Panc1 (cell line): ENCODE measurements around the gene ZNF653. TPM values are rescaled to one million over a fixed set of nuclear protein-coding genes. Genes with fewer than 3 reads are reported as not detected.
"Not testable (repeated sequence)": the region's sequence is repeated elsewhere in the genome, so short reads cannot be mapped to it uniquely, and the experiment has no call there.

ENCODE experiments used
- ATAC-seq: fragments of 200-7000 bp; cut with Tn5 transposase; 2 replicates; pipeline ENCODE4 v1.9.1; 2020; ENCODE audit warnings: mild to moderate bottlenecking, moderate library complexity
- BruUV-seq: library from RNA; stranded (reverse); fragments of 400-500 nt; replicated peaks from 2 replicates; lab custom pipeline; 2021; lab: Mats Ljungman, UMichigan
- CTCF ChIA-PET: fragments of 300-600 bp; sonication (Branson Sonifier 250); formaldehyde crosslinking; loops from one replicate; lab custom pipeline; 2022; ENCODE audit warnings: antibody characterized with exemption; lab: Charles Lee
- POLR2A ChIA-PET: fragments of 300-600 bp; sonication (Branson Sonifier 250); formaldehyde crosslinking; loops from one replicate; lab custom pipeline; 2022; ENCODE audit warnings: antibody characterized with exemption; lab: Charles Lee
- DNase-seq: peaks from one replicate; pipeline ENCODE4 v3.0.0-alpha.2; 2010; ENCODE audit warnings: low read depth, low spot score
- H3K27ac ChIP-seq: 2 replicates; pipeline ENCODE4 v1.5.1; 2011; ENCODE audit warnings: mild to moderate bottlenecking, low read length, inconsistent platforms
- H3K27me3 ChIP-seq: fragments of 200-500 bp; sonication (Bioruptor generic); 2 replicates; pipeline ENCODE4 v1.6.0; 2014; ENCODE audit warnings: low read length, inconsistent platforms; ENCODE audit not compliant: control insufficient read depth, insufficient read depth
- H3K36me3 ChIP-seq: fragments of 200-500 bp; sonication (Bioruptor generic); 2 replicates; pipeline ENCODE4 v1.5.1; 2014; ENCODE audit warnings: inconsistent platforms, mild to moderate bottlenecking, low read length, moderate library complexity; ENCODE audit not compliant: control insufficient read depth, insufficient read depth
- H3K4me1 ChIP-seq: 2 replicates; pipeline ENCODE4 v1.5.1; 2011; ENCODE audit warnings: inconsistent platforms, mild to moderate bottlenecking, low read length, moderate library complexity; ENCODE audit not compliant: control insufficient read depth, insufficient read depth
- H3K4me3 ChIP-seq, 2 experiments: 2 replicates each; pipeline ENCODE4 v1.5.1; 2011 to 2012; ENCODE audit warnings: low read depth in 2 of 2, low read length in 2 of 2, mild to moderate bottlenecking in 2 of 2, inconsistent platforms in 1 of 2, moderate library complexity in 1 of 2
- H3K9me3 ChIP-seq: fragments of 200-500 bp; sonication (Bioruptor generic); 2 replicates; pipeline ENCODE4 v1.5.1; 2014; ENCODE audit warnings: low read depth, mild to moderate bottlenecking, inconsistent platforms, low read length, moderate library complexity; ENCODE audit not compliant: control insufficient read depth, insufficient read depth
- CTCF ChIP-seq: fragments of 450-650 bp; IDR thresholded peaks from 2 replicates; pipeline ENCODE4 v1.5.1; 2017; ENCODE audit warnings: mild to moderate bottlenecking
- POLR2AphosphoS5 ChIP-seq: IDR thresholded peaks from 2 replicates; pipeline ENCODE4 v1.6.1; 2012; ENCODE audit warnings: mild to moderate bottlenecking, low read depth, low read length, moderate library complexity
- REST ChIP-seq, 2 experiments: IDR thresholded peaks; 2 replicates each; pipeline ENCODE4 v1.6.1; 2011 to 2012; ENCODE audit warnings: low read depth in 2 of 2, control low read depth in 1 of 2, low read length in 1 of 2, mild to moderate bottlenecking in 1 of 2, moderate library complexity in 1 of 2; ENCODE audit not compliant: insufficient read depth in 1 of 2
- SIN3A ChIP-seq: IDR thresholded peaks from 2 replicates; pipeline ENCODE4 v1.6.1; 2012; ENCODE audit warnings: low read depth, mild to moderate bottlenecking, low read length, moderate library complexity, borderline replicate concordance; ENCODE audit not compliant: insufficient read depth
- TCF7L2 ChIP-seq: IDR thresholded peaks from 2 replicates; pipeline ENCODE4 v1.6.1; 2011; ENCODE audit warnings: mild to moderate bottlenecking, low read depth, low read length, inconsistent platforms
- in situ Hi-C: cut with HindIII; loops from 2 replicates; pipeline ENCODE4 v1.10.0; 2016; ENCODE audit warnings: low sequenced_read_pairs, low pct_unique_long_range_greater_than_20kb
- intact Hi-C: fragments of 100-400 bp; cut with micrococcal nuclease; formaldehyde crosslinking; loops from one replicate; pipeline ENCODE4 v1.10.0; 2022; ENCODE audit not compliant: unreplicated experiment
- total RNA-seq: library from RNA; stranded (reverse); gene quantifications from one replicate; pipeline ENCODE4 v1.2.1, GENCODE V29; 2021; ENCODE audit not compliant: unreplicated experiment

The ZNF653 gene
- total RNA-seq, 1 experiment from 2014 or later = 10.4 TPM

- DNase-seq = peak; percentile 97
- Histone ChIP-seq H3K36me3 (no peaks in the 10 kb centered on the region; the same call in 1 of the 2 replicates), H3K4me3 (peak within 1 kb of the TSS; percentile 89 to 91), H3K27me3 (no peaks in the 10 kb centered on the region), H3K27ac (peak within 1 kb of the TSS; percentile 87), H3K4me1 (peaks cover 9% of the 10 kb centered on the region), H3K9me3 (no peaks in the 10 kb centered on the region)
- in situ Hi-C loops = no loop called here
- ATAC-seq = peak; percentile 98
- CTCF ChIA-PET = interaction anchor here (0.6 to 0.9 kb wide), 3 partner anchors 17 to 210 kb away, joined by 3 to 11 read pairs (median 6); no protein-coding TSS in a partner anchor
- TF ChIP-seq SIN3A = 0 out of 2 replicates have a peak, but pooled peaks have one; percentile 62
- no peak for TF ChIP-seq REST (IDR thresholded peaks at IDR 0.05; ENCODE audit: insufficient read depth in 1 of 2, low read depth in 2 of 2, low read length in 1 of 2)
- TF ChIP-seq POLR2AphosphoS5 = peak; percentile 83
- TF ChIP-seq CTCF = peak; percentile 87
- TF ChIP-seq TCF7L2 = 0 out of 2 replicates have a peak, but pooled peaks have one; percentile 28
- POLR2A ChIA-PET = interaction anchor here (0.5 to 0.6 kb wide), 2 partner anchors 30 to 222 kb away, joined by 4 to 5 read pairs; no protein-coding TSS in a partner anchor
- no TSS peak for BruUV-seq
- intact Hi-C loops = no loop called here
Observed at GRCh38 chr19:11435057-11435832, 70.4 kb downstream of the ZNF653 start, which contains the start of the genes ODAD3 and PRKCSH. ODAD3 (minus strand) TSS chr19:11435121; CDS start chr19:11435016, 105 bp downstream. PRKCSH (plus strand) TSS chr19:11435635; CDS start chr19:11436118, 483 bp downstream.

- Histone ChIP-seq H3K4me1 (peaks cover 9% of the 10 kb centered on the region), H3K9me3 (no peaks in the 10 kb centered on the region), H3K36me3 (no peaks in the 10 kb centered on the region; the same call in 1 of the 2 replicates), H3K27ac (peak overlapping the region; percentile 82), H3K4me3 (peak overlapping the region; percentile 89 to 91), H3K27me3 (no peaks in the 10 kb centered on the region)
- ChIA-PET POLR2A (interaction anchor here (0.5 kb wide), 1 partner anchor 29 kb away, joined by 4 read pairs; no protein-coding TSS in a partner anchor), CTCF (interaction anchor here (0.9 kb wide), 1 partner anchor 18 kb away, joined by 3 read pairs; no protein-coding TSS in a partner anchor)
- intact Hi-C loops = no loop called here
- ATAC-seq = peak; percentile 44
- TF ChIP-seq POLR2AphosphoS5 (no peak), REST (IDR thresholded peaks at IDR 0.05; ENCODE audit: insufficient read depth in 1 of 2, low read depth in 2 of 2, low read length in 1 of 2) (no peak), SIN3A (no peak), TCF7L2 (no peak), CTCF (no peak)
- no TSS peak for BruUV-seq
- in situ Hi-C loops = no loop called here
- DNase-seq = no peak
Observed at GRCh38 chr19:11434703-11435056, 71.0 kb downstream of the ZNF653 start.

GRCh38 chr19:11433526-11433925, 72.1 kb downstream of the ZNF653 start:
- CTCF ChIA-PET, intact Hi-C loops, H3K27ac ChIP-seq, in situ Hi-C loops, H3K4me3 ChIP-seq, H3K36me3 ChIP-seq, POLR2A ChIA-PET, ATAC-seq, BruUV-seq, DNase-seq, H3K4me1 ChIP-seq, H3K27me3 ChIP-seq, H3K9me3 ChIP-seq: not testable (repeated sequence)
